Stomach smooth muscle (tissue), 2 donors: ENCODE results near the gene ASPDH.
"Not testable (repeated sequence)": the region's sequence is repeated elsewhere in the genome, so short reads cannot be mapped to it uniquely, and the experiment has no call there.

Experiments
- H3K27ac ChIP-seq: one replicate; pipeline ENCODE4 v1.7.0; 2013; ENCODE audit warnings: mild to moderate bottlenecking, low read length, inconsistent platforms
- H3K27me3 ChIP-seq, 2 donors: one replicate each; pipeline ENCODE4 v1.7.0; 2013; ENCODE audit warnings: low read length in 2 of 2; ENCODE audit not compliant: insufficient read depth in 2 of 2, control insufficient read depth in 1 of 2
- H3K36me3 ChIP-seq, 2 donors: one replicate each; pipeline ENCODE4 v1.7.0; 2013; ENCODE audit warnings: low read length in 2 of 2; ENCODE audit not compliant: control insufficient read depth in 2 of 2, insufficient read depth in 2 of 2
- H3K4me1 ChIP-seq: one replicate; pipeline ENCODE4 v1.7.0; 2013; ENCODE audit warnings: low read length; ENCODE audit not compliant: control insufficient read depth, insufficient read depth
- H3K4me3 ChIP-seq, 2 donors: one replicate each; pipeline ENCODE4 v1.7.0; 2013; ENCODE audit warnings: low read length in 2 of 2
- H3K9ac ChIP-seq, 2 donors: one replicate each; pipeline ENCODE4 v1.7.0; 2013; ENCODE audit warnings: low read length in 2 of 2, mild to moderate bottlenecking in 1 of 2
- H3K9me3 ChIP-seq, 2 donors: one replicate each; pipeline ENCODE4 v1.7.0; 2013; ENCODE audit warnings: low read length in 2 of 2; ENCODE audit not compliant: control insufficient read depth in 2 of 2
- donor health status: healthy.
- donor health status: Pancreatic carcinoma.

ASPDH gene

GRCh38 chr19:50475101-50475568 lies 38.6 kb downstream of the ASPDH start:
- Histone ChIP-seq H3K4me1 (peaks cover 11% of the 10 kb centered on the region), H3K36me3 (peaks cover 5 to 14% of the 10 kb centered on the region in 2 donors), H3K27ac (no peak overlapping the region), H3K9me3 (no peaks in the 10 kb centered on the region), H3K27me3 (no peaks in the 10 kb centered on the region), H3K4me3 (no peak overlapping the region), H3K9ac (no peak overlapping the region)

GRCh38 chr19:50473336-50473735 lies 40.4 kb downstream of the ASPDH start:
- not testable (repeated sequence) for H3K9me3 ChIP-seq, H3K36me3 ChIP-seq, H3K4me3 ChIP-seq, H3K27ac ChIP-seq, H3K27me3 ChIP-seq, H3K9ac ChIP-seq
- H3K4me1 ChIP-seq, result peaks cover 11% of the 10 kb centered on the region

GRCh38 chr19:50468818-50469217 lies 44.9 kb downstream of the ASPDH start:
- no peaks in the 10 kb centered on the region for H3K4me1 ChIP-seq
- no peak overlapping the region for H3K27ac ChIP-seq
- peaks cover 0 to 12% of the 10 kb centered on the region in 2 donors for H3K27me3 ChIP-seq
- no peaks in the 10 kb centered on the region for H3K36me3 ChIP-seq
- H3K9me3 ChIP-seq, result no peaks in the 10 kb centered on the region
- no peak overlapping the region for H3K4me3 ChIP-seq
- H3K9ac ChIP-seq, result no peak overlapping the region

- Histone ChIP-seq H3K36me3 (no peaks in the 10 kb centered on the region), H3K4me3 (no peak overlapping the region), H3K9ac (no peak overlapping the region), H3K4me1 (no peaks in the 10 kb centered on the region), H3K9me3 (no peaks in the 10 kb centered on the region), H3K27ac (no peak overlapping the region), H3K27me3 (peaks cover 0 to 12% of the 10 kb centered on the region in 2 donors)
These were observed 46.1 kb downstream of the ASPDH start for GRCh38 chr19:50467566-50467965.

- Histone ChIP-seq H3K9ac (no peak overlapping the region), H3K27ac (no peak overlapping the region)
These were observed 47.0 kb downstream of the ASPDH start for GRCh38 chr19:50466706-50467039.

GRCh38 chr19:50465986-50466705 lies 47.6 kb downstream of the ASPDH start:
- Histone ChIP-seq H3K4me3 (no peak overlapping the region), H3K9me3 (no peaks in the 10 kb centered on the region), H3K4me1 (no peaks in the 10 kb centered on the region), H3K27ac (no peak overlapping the region), H3K9ac (no peak overlapping the region), H3K36me3 (no peaks in the 10 kb centered on the region), H3K27me3 (peaks cover 4 to 18% of the 10 kb centered on the region in 2 donors)

More at GRCh38 chr19:50466706-50467039, 47.0 kb downstream of the ASPDH start:
- peaks cover 1 to 13% of the 10 kb centered on the region in 2 donors for H3K27me3 ChIP-seq
- H3K4me3 ChIP-seq, result no peak overlapping the region
- no peaks in the 10 kb centered on the region for H3K9me3 ChIP-seq
- no peaks in the 10 kb centered on the region for H3K4me1 ChIP-seq
- no peaks in the 10 kb centered on the region for H3K36me3 ChIP-seq

- H3K27ac ChIP-seq, result no peak overlapping the region
- no peaks in the 10 kb centered on the region for H3K36me3 ChIP-seq
- peaks cover 8 to 24% of the 10 kb centered on the region in 2 donors for H3K27me3 ChIP-seq
- no peak overlapping the region for H3K4me3 ChIP-seq
- H3K9me3 ChIP-seq, result no peaks in the 10 kb centered on the region
- no peak overlapping the region for H3K9ac ChIP-seq
- H3K4me1 ChIP-seq, result no peaks in the 10 kb centered on the region
These were observed 48.7 kb downstream of the ASPDH start for GRCh38 chr19:50465000-50465399.

GRCh38 chr19:50464348-50464747 lies 49.4 kb downstream of the ASPDH start:
- Histone ChIP-seq H3K27me3 (peaks cover 11 to 21% of the 10 kb centered on the region in 2 donors), H3K4me3 (no peak overlapping the region), H3K9me3 (no peaks in the 10 kb centered on the region), H3K27ac (no peak overlapping the region), H3K9ac (no peak overlapping the region), H3K36me3 (no peaks in the 10 kb centered on the region), H3K4me1 (no peaks in the 10 kb centered on the region)

- H3K9ac ChIP-seq, result no peak overlapping the region
These were observed 50.7 kb downstream of the ASPDH start for GRCh38 chr19:50462970-50463369.

More at GRCh38 chr19:50462970-50463369, 50.7 kb downstream of the ASPDH start:
- Histone ChIP-seq H3K4me3 (no peak overlapping the region), H3K9me3 (no peaks in the 10 kb centered on the region), H3K4me1 (no peaks in the 10 kb centered on the region), H3K36me3 (no peaks in the 10 kb centered on the region), H3K27ac (no peak overlapping the region), H3K27me3 (peaks cover 21% of the 10 kb centered on the region in 2 donors)
